BJ (cell line): Measurements from ENCODE around the gene LHPP. TPM values are rescaled to one million over a fixed set of nuclear protein-coding genes. Genes with fewer than 3 reads are reported as not detected.

Experiments used
- CTCF ChIA-PET: fragments of 350-600 bp; formaldehyde crosslinking; extraction: SDS; loops from one replicate; lab custom pipeline; 2021; ENCODE audit warnings: antibody characterized with exemption, inconsistent platforms; lab: Yijun Ruan, JAX
- POLR2A ChIA-PET: fragments of 300-600 bp; sonication (Branson Sonifier 250); formaldehyde crosslinking; extraction: SDS; loops from one replicate; lab custom pipeline; 2021; ENCODE audit warnings: antibody characterized with exemption; lab: Charles Lee
- DNase-seq: peaks from one replicate; pipeline ENCODE4 v3.0.0-alpha.2; 2011; ENCODE audit warnings: low read depth
- H3K27me3 ChIP-seq: 2 replicates; pipeline ENCODE4 v1.6.0; 2011; ENCODE audit warnings: low read length; ENCODE audit not compliant: control insufficient read depth, insufficient read depth
- H3K36me3 ChIP-seq: 2 replicates; pipeline ENCODE4 v1.5.1; 2011; ENCODE audit warnings: low read length; ENCODE audit not compliant: control insufficient read depth, insufficient read depth
- H3K4me3 ChIP-seq: 2 replicates; pipeline ENCODE4 v1.5.1; 2011; ENCODE audit warnings: low read depth, mild to moderate bottlenecking, control low read depth, low read length
- polyA plus RNA-seq: library from polyadenylated mRNA; depleted of rRNA; stranded (reverse); fragments of >200 nt; gene quantifications from 2 replicates; pipeline ENCODE4 v1.2.3, GENCODE V29; 2011
- TF ChIP-seq, protein P1 (sequence below): IDR thresholded peaks from 2 replicates; pipeline ENCODE4 v1.5.1; 2011; ENCODE audit warnings: low read depth, mild to moderate bottlenecking, control low read depth, inconsistent platforms, low read length, moderate library complexity; ENCODE audit not compliant: insufficient read depth

The LHPP gene
- polyA plus RNA-seq, 1 experiment = 23.8 TPM

GRCh38 chr10:124640056-124640455 lies 178.4 kb downstream of the LHPP start:
- TF ChIP-seq, protein P1, sequence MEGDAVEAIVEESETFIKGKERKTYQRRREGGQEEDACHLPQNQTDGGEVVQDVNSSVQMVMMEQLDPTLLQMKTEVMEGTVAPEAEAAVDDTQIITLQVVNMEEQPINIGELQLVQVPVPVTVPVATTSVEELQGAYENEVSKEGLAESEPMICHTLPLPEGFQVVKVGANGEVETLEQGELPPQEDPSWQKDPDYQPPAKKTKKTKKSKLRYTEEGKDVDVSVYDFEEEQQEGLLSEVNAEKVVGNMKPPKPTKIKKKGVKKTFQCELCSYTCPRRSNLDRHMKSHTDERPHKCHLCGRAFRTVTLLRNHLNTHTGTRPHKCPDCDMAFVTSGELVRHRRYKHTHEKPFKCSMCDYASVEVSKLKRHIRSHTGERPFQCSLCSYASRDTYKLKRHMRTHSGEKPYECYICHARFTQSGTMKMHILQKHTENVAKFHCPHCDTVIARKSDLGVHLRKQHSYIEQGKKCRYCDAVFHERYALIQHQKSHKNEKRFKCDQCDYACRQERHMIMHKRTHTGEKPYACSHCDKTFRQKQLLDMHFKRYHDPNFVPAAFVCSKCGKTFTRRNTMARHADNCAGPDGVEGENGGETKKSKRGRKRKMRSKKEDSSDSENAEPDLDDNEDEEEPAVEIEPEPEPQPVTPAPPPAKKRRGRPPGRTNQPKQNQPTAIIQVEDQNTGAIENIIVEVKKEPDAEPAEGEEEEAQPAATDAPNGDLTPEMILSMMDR = no peak
- no peak overlapping the region for H3K4me3 ChIP-seq
- POLR2A ChIA-PET = no interaction called here
- CTCF ChIA-PET = no interaction called here
- no peaks in the 10 kb centered on the region; the same call in 1 of the 2 replicates for H3K36me3 ChIP-seq
- no peaks in the 10 kb centered on the region for H3K27me3 ChIP-seq
- no peak for DNase-seq

GRCh38 chr10:124640538-124641231 lies 179.1 kb downstream of the LHPP start:
- Histone ChIP-seq H3K27me3 (no peaks in the 10 kb centered on the region), H3K4me3 (no peak overlapping the region), H3K36me3 (no peaks in the 10 kb centered on the region; the same call in 1 of the 2 replicates)
- DNase-seq = no peak
- CTCF ChIA-PET = no interaction called here
- TF ChIP-seq, protein P1 = no peak
- POLR2A ChIA-PET = no interaction called here

GRCh38 chr10:124641282-124642087 lies 179.9 kb downstream of the LHPP start:
- Histone ChIP-seq H3K4me3 (no peak overlapping the region), H3K27me3 (no peaks in the 10 kb centered on the region), H3K36me3 (no peaks in the 10 kb centered on the region; the same call in 1 of the 2 replicates)
- POLR2A ChIA-PET = no interaction called here
- TF ChIP-seq, protein P1 = no peak
- no peak for DNase-seq
- CTCF ChIA-PET = no interaction called here

GRCh38 chr10:124642088-124642710 lies 180.6 kb downstream of the LHPP start:
- TF ChIP-seq, protein P1 = no peak
- no peak for DNase-seq
- Histone ChIP-seq H3K27me3 (no peaks in the 10 kb centered on the region), H3K4me3 (no peak overlapping the region), H3K36me3 (no peaks in the 10 kb centered on the region; the same call in 1 of the 2 replicates)
- CTCF ChIA-PET = no interaction called here
- POLR2A ChIA-PET = no interaction called here
